GM12872 (cell line): ENCODE results near the gene ATAD3B.

Experiments
- CTCF ChIP-seq: IDR thresholded peaks from 3 replicates; pipeline ENCODE4 v1.5.1; 2011; ENCODE audit warnings: low read depth, mild to moderate bottlenecking, low read length, moderate library complexity; ENCODE audit not compliant: insufficient read depth

ATAD3B gene

GRCh38 chr1:1477206-1477605 lies 5.6 kb downstream of the ATAD3B start:
- TF ChIP-seq CTCF = no peak

GRCh38 chr1:1479547-1480487 lies 8.3 kb downstream of the ATAD3B start:
- TF ChIP-seq CTCF = no peak

DNA sequence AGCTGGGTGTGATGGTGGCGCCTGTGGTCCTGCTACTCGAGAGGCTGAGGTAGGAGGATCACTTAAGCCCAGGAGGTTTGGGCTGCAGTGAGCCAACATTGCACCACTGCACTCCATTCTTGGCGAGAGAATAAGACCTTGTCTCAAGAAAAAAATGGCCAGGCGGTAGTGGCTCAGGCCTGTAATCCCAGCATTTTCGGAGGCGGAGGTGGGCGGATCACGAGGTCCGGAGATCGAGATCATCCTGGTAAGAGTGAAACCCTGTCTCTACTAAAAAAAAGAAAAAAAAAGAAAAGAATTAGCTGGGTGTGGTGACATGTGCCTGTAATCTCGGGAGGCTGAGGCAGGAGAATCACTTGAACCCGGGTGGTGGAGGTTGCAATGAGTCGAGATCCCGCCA lies 11.3 kb downstream of the ATAD3B start:
- TF ChIP-seq CTCF = no peak

DNA sequence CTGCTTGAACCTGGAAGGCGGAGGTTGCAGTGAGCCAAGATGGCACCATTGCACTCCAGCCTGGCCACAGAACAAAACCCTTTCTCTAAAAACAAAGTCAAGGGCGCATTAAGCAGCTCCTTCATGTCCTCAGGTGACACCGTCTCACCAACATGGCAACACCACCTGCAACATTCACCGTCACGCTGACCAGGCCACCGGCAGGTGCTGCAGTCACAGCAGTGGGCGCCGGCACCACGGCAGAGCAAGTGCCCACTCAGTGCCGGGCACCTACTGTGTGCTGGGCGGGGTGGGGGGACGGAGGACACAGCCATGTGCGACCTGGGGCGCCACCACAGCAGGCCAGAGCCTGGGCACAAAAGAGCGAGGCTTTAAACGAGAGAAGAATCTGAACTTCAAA lies 12.1 kb downstream of the ATAD3B start:
- TF ChIP-seq CTCF = no peak

DNA sequence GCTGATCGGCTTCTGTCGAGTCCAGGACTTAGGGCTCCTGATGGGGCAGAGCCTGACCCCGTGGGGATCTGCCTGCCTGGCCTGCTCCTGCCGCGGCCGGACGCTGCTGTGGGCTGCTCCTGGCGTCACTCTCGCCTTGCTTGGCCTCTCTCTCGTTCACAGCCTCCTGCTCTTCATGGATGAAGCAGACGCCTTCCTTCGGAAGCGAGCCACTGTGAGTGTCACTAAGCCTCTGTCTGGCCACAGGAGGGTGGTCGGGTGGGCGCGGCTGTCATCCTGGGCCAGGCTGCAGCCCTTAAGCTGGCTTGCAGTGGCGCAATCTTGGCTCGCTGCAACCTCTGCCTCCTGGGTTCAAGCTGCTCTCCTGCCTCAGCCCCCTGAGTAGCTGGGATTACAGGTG lies 16.1 kb downstream of the ATAD3B start:
- TF ChIP-seq CTCF = no peak

DNA sequence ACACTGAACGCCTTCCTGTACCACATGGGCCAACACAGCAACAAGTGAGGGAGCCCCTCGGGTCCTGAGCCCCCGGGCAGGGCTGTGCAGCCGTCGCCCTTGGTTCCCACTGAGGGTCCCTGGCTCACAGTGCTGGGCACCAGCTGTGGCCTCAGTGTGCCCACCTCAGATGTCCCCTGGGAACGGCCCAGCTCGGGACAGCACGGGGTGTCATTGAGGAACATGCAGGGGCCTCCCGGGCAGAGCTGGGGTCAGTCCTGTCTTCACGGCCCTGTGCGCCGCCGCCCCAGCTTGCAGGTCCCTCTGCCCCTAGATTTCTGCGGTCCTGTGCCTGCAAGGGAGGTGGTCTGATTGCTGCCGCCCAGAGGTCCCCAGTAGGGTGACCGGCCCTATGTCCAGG lies 17.7 kb downstream of the ATAD3B start:
- no peak for TF ChIP-seq CTCF

- TF ChIP-seq CTCF = no peak
Measured at GRCh38 chr1:1489861-1490260, 18.3 kb downstream of the ATAD3B start.
